DMS114 treated with DMSO at 0.1 percent for 48 hours (cell line): ENCODE results near the gene NT5E.

Source experiments
- DNase-seq: peaks from one replicate; lab custom pipeline; 2025; ENCODE audit not compliant: unreplicated experiment; lab: John Stamatoyannopoulos, UW

NT5E gene

DNA sequence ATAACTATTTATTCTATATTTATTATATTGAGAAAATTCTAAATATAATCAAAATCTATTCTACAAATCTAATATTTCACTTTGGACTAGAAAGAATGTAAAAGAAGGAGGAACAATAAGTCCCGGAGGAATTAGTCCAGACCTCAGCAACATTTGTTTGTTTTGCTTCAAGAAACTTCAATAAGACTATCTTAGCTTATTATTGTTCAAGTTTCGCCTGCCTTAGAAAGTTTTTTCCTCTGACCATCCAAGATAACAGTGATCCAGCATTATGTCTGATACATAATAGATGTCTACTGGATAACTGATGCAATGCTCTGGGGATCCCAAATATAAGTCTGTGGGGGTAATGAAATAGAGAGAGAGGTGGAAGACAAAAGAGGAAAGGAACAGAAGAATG is 28.7 kb upstream of the NT5E start:
- DNase-seq, result no peak

GRCh38 chr6:85421972-85422371 is 27.9 kb upstream of the NT5E start:
- DNase-seq, result no peak

- no peak for DNase-seq
These were observed 26.9 kb upstream of the NT5E start for GRCh38 chr6:85422996-85423395.

GRCh38 chr6:85424981-85425380 is 24.9 kb upstream of the NT5E start:
- no peak for DNase-seq

DNA sequence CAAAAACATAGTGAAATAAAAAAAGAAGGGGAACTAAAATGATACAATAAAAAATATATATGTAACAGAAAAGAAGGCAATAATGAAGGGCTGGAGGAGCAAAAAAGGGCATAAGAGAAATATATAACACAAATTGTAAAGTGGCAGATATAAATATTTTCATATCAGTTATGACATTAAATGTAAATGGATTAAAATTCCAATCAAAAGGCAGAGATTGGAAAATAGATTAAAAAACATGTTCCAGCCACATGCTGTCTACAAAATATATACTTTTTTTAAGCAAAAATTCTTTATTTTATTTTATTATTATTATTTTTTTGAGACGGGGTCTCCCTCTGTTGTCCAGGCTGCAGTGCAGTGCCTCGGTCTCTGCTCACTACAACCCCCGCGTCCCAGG is 23.9 kb upstream of the NT5E start:
- DNase-seq, result no peak

GRCh38 chr6:85428486-85428885 is 21.4 kb upstream of the NT5E start:
- DNase-seq, result no peak

DNA sequence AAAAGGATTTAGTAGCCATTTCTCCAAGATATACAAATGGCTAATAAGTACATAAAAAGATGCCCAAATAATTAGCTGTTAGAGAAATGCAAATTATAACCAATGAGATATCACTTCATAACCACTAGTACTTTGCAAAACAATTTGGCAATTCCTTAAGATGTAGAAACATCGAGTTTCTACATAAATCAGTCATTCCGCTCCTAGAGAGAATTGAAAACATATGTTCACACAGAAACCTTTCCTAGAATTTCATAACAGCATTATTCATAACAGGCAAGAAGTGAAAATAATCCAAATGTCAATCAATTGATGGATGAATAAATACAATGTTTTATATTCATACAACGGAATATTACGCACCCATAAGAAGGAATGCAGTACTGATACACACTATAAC is 20.5 kb upstream of the NT5E start:
- DNase-seq, result no peak

DNA sequence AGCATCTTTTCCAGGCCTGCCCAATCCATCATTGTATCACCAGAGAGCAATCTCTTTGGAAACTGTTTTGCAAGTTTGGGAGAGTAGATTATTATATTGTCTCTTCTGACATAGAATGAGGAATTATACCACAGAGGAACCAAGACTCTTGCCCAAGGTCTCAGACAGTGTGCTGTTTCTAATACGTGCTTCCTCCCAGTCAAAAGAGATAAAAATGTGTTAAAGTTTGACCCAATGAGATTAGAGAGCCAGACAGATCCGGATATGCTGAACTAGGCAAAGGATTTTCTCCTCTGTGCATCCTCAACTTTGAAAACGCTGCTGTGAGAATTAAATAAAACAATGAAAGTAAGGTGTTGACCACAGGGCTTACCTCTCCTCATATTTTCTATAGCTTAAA is 18.6 kb upstream of the NT5E start:
- DNase-seq, result no peak

GRCh38 chr6:85432554-85432953 is 17.3 kb upstream of the NT5E start:
- no peak for DNase-seq

DNA sequence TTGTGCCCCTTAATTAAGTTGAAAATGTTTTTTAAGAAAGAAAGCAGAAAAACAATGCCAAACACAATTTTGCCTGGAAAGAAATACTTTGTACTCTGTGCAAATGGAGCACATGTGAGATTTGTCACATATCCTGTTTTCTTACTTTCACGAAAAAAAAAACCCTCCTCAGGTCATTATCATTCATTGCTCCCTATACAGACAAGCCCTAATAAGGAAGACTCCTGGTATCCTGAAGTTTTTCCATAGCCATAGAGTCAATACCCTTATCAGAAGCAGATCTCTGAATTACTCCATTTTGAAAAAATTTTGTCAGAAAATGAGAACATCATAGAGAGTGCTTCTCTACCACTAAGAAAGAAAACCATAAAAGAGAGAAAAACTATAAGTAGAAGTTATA is 14.0 kb upstream of the NT5E start:
- DNase-seq, result no peak

GRCh38 chr6:85436411-85436810 is 13.5 kb upstream of the NT5E start:
- DNase-seq, result no peak

DNA sequence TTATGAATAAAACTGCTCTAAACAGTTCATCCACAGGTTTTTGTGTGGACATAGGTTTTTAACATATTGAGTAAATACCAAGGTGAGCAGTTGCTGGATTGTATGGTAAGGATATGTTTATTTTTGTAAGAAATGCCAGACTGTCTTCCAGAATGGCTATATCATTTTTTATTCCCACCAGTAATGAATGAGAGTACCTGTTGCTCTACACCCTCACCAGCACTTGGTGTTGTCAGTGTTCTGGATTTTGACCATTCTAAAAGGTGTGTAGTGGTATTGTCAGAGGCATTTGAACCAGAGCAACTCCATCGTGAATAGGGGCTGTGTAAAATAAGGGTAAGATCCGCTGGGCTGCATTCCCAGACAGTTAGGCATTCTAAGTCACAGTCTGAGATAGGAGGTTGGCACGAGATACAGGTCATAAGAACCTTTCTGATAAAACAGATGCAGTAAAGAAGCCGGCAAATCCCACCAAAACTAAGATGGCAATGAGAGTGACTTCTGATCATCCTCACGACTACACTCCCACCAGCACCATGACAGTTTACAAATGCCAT is 12.9 kb upstream of the NT5E start:
- DNase-seq, result no peak

DNA sequence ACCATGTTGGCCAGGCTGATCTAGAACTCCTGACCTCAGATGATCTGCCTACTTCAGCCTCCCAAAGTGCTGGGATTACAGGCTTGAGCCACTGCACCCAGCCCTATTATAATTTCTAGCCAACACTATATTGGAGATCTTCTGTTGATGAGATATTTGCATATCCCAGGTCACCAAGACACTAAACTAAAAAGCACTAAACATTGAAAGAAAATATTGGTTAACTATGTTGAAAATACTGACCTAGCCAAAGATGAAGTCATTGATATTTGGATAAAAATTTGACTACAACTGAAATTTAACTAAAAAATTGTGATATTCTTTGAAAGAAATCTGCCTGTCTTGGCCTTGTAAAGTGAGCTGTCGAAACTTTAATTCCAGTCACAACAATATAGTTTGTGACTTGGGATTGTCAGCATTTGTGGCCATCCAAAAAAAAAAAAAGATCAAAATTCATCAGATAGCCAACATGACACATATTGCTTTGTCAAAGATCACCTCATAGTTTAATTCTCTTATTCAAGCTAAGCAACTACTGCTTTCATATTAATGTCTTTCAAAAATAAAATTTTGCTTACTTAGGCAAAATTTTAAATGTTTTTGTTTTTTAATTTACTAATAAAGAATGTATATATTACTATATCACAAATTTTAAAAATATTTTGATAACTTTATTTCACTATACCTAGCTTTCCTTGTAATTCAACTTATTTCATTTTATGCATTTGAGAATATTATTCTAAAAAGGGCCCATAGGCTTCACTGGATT is 6.3 kb upstream of the NT5E start:
- DNase-seq, result no peak

DNA sequence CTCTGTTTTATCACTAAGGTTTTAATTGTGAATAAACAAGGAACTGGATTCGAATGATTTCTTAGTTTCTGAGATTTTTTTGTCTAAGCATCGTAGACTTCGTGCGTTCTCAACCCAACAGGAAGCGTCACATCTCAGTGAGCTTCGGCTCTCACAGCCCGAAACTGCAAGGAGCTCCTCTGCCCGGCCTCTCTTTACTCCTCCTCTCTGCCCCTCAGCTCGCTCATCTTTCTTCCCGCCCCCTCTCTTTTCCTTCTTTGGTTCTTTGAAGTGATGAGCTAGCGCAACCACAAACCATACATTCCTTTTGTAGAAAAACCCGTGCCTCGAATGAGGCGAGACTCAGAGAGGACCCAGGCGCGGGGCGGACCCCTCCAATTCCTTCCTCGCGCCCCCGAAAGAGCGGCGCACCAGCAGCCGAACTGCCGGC is 480 bp upstream of the NT5E start:
- DNase-seq, result peak; percentile 11

- no peak for DNase-seq
These were observed 1.9 kb downstream of the NT5E start for GRCh38 chr6:85451565-85452306.

DNA sequence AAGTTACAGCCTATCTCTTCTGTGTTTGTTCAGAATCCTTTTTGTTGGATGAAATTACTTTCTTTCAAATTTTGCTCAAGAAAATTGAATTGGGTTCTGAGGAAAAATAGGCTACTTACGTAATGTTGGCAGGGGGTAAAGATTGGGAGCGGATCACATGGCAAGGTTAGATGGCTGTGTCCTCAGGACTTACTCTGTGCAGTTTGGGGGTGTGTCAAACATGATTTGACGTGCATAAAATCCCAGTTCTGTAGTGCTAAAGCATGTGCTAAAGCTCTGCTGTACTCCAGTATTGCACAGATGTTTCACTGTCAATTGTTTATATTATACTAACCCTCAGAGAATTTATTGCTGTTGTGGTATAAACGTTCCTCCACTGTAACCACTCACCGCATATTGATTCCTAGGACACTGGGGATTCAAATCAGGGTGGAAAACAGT is 2.6 kb downstream of the NT5E start:
- no peak for DNase-seq

DNA sequence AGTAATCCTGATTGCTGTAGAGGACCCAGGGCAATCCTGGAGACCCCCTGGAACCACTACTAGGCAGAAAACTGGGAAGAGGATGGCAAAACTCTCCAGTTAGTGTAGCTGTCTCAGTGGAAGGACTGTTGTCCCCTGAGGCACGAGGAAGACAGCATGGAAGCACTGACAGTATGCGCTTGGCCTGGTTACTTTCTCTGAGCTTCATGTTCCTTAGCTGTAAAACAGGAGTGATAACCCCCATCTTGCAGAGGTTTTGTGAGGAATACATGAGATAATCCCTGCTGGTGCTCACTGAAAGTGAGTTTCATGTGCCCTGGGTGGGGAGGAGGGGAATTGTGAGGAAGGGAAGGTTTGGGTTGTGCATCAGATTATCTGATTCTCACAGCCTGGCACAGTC is 3.2 kb downstream of the NT5E start:
- DNase-seq, result no peak

GRCh38 chr6:85453490-85453889 is 3.6 kb downstream of the NT5E start:
- DNase-seq, result no peak

DNA sequence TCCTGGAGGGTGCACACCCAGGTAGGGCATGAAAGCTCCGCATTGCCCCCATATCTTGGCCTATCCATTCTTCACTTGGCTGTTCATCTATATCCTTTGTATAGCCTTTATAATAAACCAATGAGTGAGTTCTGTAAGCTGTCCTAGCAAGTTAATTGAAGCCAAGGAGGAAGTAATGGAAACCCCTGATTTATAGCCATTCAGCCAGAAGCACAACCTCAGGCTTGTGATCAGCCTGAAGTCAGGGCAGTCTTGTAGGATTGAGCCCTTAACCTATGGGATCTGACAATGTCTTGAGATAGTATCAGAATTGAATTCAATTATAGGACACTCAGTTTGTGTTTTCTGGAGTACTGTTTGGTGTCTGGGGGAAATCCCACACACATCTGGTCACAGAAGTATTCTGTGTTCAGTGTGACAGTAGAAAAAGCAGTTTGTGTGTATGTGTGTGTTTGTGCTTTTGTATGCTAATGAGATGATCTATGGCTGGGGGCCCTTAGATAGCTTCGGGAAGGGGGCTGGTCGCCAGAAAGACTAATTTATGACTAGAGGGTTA is 5.7 kb downstream of the NT5E start:
- DNase-seq, result no peak

DNA sequence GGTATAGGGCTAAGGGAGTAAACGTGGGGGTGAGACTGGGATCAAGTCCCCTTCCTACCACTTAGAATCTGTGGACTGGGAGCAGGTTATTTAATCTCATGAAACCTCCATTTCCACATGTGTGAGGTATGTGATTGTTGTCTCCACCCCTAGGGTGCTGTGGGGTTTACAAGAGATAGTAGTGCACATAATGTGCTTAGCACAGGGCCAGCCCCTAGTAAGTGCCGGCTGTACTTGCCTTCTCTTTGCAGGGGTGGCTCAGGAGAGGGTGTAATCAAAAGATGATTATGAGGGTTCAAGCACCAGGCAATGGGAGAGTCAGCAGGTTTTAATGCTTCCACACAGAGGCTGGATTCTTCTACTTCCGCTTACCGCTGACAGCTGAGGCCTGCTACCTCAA is 6.9 kb downstream of the NT5E start:
- no peak for DNase-seq

DNA sequence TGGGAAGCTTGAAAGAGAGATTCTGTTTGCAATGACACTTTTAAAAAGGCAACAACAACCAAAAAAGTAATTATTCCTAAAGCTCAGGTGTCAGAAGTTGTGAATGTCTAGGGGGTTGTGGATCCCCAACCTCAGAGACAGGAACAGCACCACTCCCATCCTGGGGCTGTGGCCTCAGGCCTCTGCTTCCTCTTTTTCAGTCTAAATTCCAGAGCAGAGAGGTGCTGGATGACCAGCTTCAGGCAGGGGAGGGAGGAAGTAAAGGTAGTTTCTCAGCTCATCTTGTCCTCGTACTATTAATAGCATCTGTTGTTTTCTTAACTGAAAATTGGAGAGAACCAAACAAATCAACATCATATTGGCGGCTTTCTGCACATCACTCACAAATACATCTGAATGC is 8.3 kb downstream of the NT5E start:
- DNase-seq, result no peak

DNA sequence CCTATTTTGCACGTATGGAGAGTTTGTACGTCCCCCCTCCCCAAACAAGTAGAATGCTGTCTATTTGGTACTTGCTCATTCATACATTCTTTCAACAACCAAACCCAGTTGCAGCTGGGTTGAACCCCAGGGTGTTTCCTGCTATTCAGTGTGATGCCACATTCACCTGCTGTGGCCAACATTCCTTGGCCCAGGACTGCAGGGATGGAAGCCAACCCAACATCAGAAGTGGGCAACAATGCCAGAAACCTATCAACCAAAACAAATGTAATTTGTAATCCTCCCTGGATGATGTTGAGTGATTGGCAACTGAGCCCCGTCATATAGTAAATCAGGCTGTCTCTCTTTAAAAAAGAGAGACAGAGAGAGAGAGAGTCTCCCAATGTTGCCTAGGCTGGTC is 8.9 kb downstream of the NT5E start:
- no peak for DNase-seq
